ENCODE measurements around the gene PSMA8. TPM values are rescaled to one million over a fixed set of nuclear protein-coding genes. Genes with fewer than 3 reads are reported as not detected.

PSMA8 gene
- total RNA-seq, 1 experiment from 2014 or later, result not detected

GRCh38 chr18:26176134-26176533 is 42.5 kb downstream of the PSMA8 start (continued):
- TF ChIP-seq, protein P1, sequence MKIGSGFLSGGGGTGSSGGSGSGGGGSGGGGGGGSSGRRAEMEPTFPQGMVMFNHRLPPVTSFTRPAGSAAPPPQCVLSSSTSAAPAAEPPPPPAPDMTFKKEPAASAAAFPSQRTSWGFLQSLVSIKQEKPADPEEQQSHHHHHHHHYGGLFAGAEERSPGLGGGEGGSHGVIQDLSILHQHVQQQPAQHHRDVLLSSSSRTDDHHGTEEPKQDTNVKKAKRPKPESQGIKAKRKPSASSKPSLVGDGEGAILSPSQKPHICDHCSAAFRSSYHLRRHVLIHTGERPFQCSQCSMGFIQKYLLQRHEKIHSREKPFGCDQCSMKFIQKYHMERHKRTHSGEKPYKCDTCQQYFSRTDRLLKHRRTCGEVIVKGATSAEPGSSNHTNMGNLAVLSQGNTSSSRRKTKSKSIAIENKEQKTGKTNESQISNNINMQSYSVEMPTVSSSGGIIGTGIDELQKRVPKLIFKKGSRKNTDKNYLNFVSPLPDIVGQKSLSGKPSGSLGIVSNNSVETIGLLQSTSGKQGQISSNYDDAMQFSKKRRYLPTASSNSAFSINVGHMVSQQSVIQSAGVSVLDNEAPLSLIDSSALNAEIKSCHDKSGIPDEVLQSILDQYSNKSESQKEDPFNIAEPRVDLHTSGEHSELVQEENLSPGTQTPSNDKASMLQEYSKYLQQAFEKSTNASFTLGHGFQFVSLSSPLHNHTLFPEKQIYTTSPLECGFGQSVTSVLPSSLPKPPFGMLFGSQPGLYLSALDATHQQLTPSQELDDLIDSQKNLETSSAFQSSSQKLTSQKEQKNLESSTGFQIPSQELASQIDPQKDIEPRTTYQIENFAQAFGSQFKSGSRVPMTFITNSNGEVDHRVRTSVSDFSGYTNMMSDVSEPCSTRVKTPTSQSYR (CRISPR knock-in tag; IDR thresholded peaks at IDR 0.05), result no peak
- TF ChIP-seq JAZF1 (CRISPR knock-in tag; IDR thresholded peaks at IDR 0.05), result no peak
- no peak for TF ChIP-seq IRF1 (CRISPR knock-in tag; IDR thresholded peaks at IDR 0.05)
- TF ChIP-seq, protein P2, sequence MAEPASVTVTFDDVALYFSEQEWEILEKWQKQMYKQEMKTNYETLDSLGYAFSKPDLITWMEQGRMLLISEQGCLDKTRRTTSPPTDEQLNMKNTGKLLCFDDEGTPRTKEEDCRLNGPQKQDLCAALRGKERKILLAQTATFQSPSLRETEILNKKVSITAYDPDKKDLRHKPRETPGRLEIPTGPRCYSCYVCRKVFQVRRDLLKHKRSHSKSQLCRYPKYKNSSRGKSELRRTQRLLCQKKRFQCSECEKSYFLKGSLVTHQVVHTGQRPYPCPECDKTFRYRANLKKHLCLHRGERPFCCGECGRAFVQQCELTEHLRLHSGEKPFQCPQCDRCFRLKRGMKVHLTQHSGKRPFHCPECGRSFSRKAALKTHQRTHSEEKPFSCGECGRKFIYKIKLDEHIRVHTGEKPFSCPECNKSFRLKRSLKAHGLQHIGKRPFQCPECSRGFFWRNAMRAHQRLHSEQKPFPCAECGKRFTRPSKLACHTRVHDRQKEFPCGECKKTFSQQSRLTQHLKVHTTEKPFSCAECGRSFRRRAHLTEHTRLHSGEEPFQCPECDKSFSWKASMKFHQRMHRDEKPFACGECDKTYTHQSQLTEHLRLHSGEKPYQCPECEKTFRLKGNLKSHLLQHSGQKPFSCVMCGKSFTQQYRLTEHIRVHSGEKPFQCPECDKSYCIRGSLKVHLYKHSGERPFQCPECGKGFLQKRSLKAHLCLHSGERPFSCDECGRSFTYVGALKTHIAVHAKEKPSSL (CRISPR knock-in tag; conservative IDR thresholded peaks at IDR 0.05), result no peak
- no peak for TF ChIP-seq CBFB (CRISPR knock-in tag; IDR thresholded peaks at IDR 0.05; ENCODE audit: low read depth)

DNA sequence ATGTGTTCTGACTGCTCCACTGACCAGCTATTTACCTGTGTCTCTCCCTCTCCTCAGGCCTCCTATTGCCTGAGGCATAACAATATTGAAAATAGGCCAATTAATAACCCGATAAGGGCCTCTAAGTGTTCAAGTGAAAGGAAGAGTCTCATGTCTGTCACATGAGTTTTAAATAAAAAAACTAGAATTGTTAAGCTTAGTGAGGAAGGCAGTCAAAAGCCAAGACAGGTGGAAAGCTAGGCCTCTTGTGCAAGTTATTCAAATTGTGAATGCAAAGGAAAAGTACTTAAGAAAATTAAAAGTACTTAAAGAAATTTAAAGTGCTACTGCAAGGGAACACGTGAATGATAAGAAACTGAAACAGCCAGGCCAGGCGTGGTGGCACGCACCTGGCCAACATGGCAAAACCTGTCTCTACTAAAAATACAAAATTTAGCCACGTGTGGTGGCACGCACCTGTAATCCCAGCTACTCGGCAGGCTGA is 47.7 kb downstream of the PSMA8 start:
- Mint-ChIP-seq H3K27me3 (ENCODE audit: low read depth) (no peaks in the 10 kb centered on the region), H3K27ac (no peak overlapping the region), H3K36me3 (no peaks in the 10 kb centered on the region), H3K9me3 (no peaks in the 10 kb centered on the region), H3K4me3 (no peak overlapping the region), H3K4me1 (no peaks in the 10 kb centered on the region)
- ChIA-PET CTCF (no interaction called here), POLR2A (no interaction called here)
- ATAC-seq (no peak), DNase-seq (ENCODE audit: low spot score) (no peak)
- TF ChIP-seq, protein P3, sequence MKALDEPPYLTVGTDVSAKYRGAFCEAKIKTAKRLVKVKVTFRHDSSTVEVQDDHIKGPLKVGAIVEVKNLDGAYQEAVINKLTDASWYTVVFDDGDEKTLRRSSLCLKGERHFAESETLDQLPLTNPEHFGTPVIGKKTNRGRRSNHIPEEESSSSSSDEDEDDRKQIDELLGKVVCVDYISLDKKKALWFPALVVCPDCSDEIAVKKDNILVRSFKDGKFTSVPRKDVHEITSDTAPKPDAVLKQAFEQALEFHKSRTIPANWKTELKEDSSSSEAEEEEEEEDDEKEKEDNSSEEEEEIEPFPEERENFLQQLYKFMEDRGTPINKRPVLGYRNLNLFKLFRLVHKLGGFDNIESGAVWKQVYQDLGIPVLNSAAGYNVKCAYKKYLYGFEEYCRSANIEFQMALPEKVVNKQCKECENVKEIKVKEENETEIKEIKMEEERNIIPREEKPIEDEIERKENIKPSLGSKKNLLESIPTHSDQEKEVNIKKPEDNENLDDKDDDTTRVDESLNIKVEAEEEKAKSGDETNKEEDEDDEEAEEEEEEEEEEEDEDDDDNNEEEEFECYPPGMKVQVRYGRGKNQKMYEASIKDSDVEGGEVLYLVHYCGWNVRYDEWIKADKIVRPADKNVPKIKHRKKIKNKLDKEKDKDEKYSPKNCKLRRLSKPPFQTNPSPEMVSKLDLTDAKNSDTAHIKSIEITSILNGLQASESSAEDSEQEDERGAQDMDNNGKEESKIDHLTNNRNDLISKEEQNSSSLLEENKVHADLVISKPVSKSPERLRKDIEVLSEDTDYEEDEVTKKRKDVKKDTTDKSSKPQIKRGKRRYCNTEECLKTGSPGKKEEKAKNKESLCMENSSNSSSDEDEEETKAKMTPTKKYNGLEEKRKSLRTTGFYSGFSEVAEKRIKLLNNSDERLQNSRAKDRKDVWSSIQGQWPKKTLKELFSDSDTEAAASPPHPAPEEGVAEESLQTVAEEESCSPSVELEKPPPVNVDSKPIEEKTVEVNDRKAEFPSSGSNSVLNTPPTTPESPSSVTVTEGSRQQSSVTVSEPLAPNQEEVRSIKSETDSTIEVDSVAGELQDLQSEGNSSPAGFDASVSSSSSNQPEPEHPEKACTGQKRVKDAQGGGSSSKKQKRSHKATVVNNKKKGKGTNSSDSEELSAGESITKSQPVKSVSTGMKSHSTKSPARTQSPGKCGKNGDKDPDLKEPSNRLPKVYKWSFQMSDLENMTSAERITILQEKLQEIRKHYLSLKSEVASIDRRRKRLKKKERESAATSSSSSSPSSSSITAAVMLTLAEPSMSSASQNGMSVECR (CRISPR knock-in tag; IDR thresholded peaks at IDR 0.05; ENCODE audit: borderline replicate concordance), result no peak
- no peak for TF ChIP-seq GRHL2 (CRISPR knock-in tag; IDR thresholded peaks at IDR 0.05; ENCODE audit: insufficient replicate concordance, severe bottlenecking)
- TF ChIP-seq, protein P4, sequence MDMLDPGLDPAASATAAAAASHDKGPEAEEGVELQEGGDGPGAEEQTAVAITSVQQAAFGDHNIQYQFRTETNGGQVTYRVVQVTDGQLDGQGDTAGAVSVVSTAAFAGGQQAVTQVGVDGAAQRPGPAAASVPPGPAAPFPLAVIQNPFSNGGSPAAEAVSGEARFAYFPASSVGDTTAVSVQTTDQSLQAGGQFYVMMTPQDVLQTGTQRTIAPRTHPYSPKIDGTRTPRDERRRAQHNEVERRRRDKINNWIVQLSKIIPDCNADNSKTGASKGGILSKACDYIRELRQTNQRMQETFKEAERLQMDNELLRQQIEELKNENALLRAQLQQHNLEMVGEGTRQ (CRISPR knock-in tag; IDR thresholded peaks at IDR 0.05), result no peak
- no peak for TF ChIP-seq E2F5 (CRISPR knock-in tag; IDR thresholded peaks at IDR 0.05)
- no peak for TF ChIP-seq HMGA2 (CRISPR knock-in tag; IDR thresholded peaks at IDR 0.05)
- no peak for TF ChIP-seq CREB1 (CRISPR knock-in tag; IDR thresholded peaks at IDR 0.05)
- TF ChIP-seq NFATC4 (CRISPR knock-in tag; IDR thresholded peaks at IDR 0.05), result no peak
- TF ChIP-seq MYBL2 (CRISPR knock-in tag; IDR thresholded peaks at IDR 0.05), result no peak
- TF ChIP-seq, protein P5, sequence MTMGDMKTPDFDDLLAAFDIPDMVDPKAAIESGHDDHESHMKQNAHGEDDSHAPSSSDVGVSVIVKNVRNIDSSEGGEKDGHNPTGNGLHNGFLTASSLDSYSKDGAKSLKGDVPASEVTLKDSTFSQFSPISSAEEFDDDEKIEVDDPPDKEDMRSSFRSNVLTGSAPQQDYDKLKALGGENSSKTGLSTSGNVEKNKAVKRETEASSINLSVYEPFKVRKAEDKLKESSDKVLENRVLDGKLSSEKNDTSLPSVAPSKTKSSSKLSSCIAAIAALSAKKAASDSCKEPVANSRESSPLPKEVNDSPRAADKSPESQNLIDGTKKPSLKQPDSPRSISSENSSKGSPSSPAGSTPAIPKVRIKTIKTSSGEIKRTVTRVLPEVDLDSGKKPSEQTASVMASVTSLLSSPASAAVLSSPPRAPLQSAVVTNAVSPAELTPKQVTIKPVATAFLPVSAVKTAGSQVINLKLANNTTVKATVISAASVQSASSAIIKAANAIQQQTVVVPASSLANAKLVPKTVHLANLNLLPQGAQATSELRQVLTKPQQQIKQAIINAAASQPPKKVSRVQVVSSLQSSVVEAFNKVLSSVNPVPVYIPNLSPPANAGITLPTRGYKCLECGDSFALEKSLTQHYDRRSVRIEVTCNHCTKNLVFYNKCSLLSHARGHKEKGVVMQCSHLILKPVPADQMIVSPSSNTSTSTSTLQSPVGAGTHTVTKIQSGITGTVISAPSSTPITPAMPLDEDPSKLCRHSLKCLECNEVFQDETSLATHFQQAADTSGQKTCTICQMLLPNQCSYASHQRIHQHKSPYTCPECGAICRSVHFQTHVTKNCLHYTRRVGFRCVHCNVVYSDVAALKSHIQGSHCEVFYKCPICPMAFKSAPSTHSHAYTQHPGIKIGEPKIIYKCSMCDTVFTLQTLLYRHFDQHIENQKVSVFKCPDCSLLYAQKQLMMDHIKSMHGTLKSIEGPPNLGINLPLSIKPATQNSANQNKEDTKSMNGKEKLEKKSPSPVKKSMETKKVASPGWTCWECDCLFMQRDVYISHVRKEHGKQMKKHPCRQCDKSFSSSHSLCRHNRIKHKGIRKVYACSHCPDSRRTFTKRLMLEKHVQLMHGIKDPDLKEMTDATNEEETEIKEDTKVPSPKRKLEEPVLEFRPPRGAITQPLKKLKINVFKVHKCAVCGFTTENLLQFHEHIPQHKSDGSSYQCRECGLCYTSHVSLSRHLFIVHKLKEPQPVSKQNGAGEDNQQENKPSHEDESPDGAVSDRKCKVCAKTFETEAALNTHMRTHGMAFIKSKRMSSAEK (CRISPR knock-in tag; IDR thresholded peaks at IDR 0.05; ENCODE audit: borderline replicate concordance), result no peak
- TF ChIP-seq USF1 (CRISPR knock-in tag; IDR thresholded peaks at IDR 0.05), result no peak
- no peak for TF ChIP-seq MXD4 (CRISPR knock-in tag; IDR thresholded peaks at IDR 0.05; ENCODE audit: borderline replicate concordance)
- no peak for TF ChIP-seq TCF7 (CRISPR knock-in tag; IDR thresholded peaks at IDR 0.05; ENCODE audit: low read depth)
- TF ChIP-seq NFYB (CRISPR knock-in tag; conservative IDR thresholded peaks at IDR 0.05; ENCODE audit: low read depth), result no peak
- no peak for TF ChIP-seq ZNF423 (CRISPR knock-in tag; IDR thresholded peaks at IDR 0.05)
- no peak for TF ChIP-seq CBFB (CRISPR knock-in tag; IDR thresholded peaks at IDR 0.05; ENCODE audit: low read depth)
